Caco-2 (cell line): ENCODE data around the gene DDR2. TPM values are rescaled to one million over a fixed set of nuclear protein-coding genes. Genes with fewer than 3 reads are reported as not detected.

Experiments used
- BruUV-seq: library from RNA; stranded (reverse); fragments of 400-500 nt; replicated peaks from 2 replicates; lab custom pipeline; 2021; lab: Mats Ljungman, UMichigan
- CTCF ChIA-PET: fragments of 300-600 bp; sonication (Branson Sonifier 250); formaldehyde crosslinking; loops from one replicate; lab custom pipeline; 2022; ENCODE audit warnings: antibody characterized with exemption; lab: Charles Lee
- POLR2A ChIA-PET: fragments of 300-600 bp; sonication (Branson Sonifier 250); formaldehyde crosslinking; loops from one replicate; lab custom pipeline; 2022; ENCODE audit warnings: antibody characterized with exemption; lab: Charles Lee
- DNase-seq, 2 experiments: peaks; one replicate each; pipeline versions ENCODE4 v3.0.0 to v3.0.0-alpha.2; 2020 to 2022
- H3K27me3 ChIP-seq: replicated peaks from 2 replicates; pipeline ENCODE4 v1.6.0; 2011; ENCODE audit warnings: low read length; ENCODE audit not compliant: control insufficient read depth, insufficient read depth
- H3K36me3 ChIP-seq: 2 replicates; pipeline ENCODE4 v1.5.1; 2011; ENCODE audit warnings: low read length; ENCODE audit not compliant: control insufficient read depth, insufficient read depth
- H3K4me1 ChIP-seq: fragments of 250-450 bp; sonication (Bioruptor Pico); 2 replicates; pipeline ENCODE4 v1.5.1; 2020; ENCODE audit warnings: mild to moderate bottlenecking
- H3K4me3 ChIP-seq: 2 replicates; pipeline ENCODE4 v1.5.1; 2011; ENCODE audit warnings: low read depth, mild to moderate bottlenecking, control low read depth, low read length
- H3K9me3 ChIP-seq: fragments of 250-450 bp; sonication (Bioruptor Pico); 2 replicates; pipeline ENCODE4 v1.5.1; 2020; ENCODE audit warnings: mild to moderate bottlenecking, moderate library complexity
- H3K27ac Mint-ChIP-seq: one replicate; pipeline ENCODE4 v1.8.0; 2022; ENCODE audit warnings: mixed read lengths; ENCODE audit not compliant: unreplicated experiment
- H3K27me3 Mint-ChIP-seq: one replicate; pipeline ENCODE4 v1.8.0; 2022; ENCODE audit warnings: mixed read lengths; ENCODE audit not compliant: insufficient read depth, unreplicated experiment
- H3K36me3 Mint-ChIP-seq: one replicate; pipeline ENCODE4 v1.8.0; 2022; ENCODE audit warnings: mild to moderate bottlenecking, mixed read lengths; ENCODE audit not compliant: insufficient read depth, unreplicated experiment
- H3K4me1 Mint-ChIP-seq: one replicate; pipeline ENCODE4 v1.8.0; 2022; ENCODE audit warnings: low read depth, mixed read lengths; ENCODE audit not compliant: unreplicated experiment
- H3K4me3 Mint-ChIP-seq: one replicate; pipeline ENCODE4 v1.8.0; 2022; ENCODE audit warnings: mild to moderate bottlenecking, moderate library complexity, mixed read lengths; ENCODE audit not compliant: unreplicated experiment
- H3K9me3 Mint-ChIP-seq: one replicate; pipeline ENCODE4 v1.8.0; 2022; ENCODE audit warnings: mixed read lengths; ENCODE audit not compliant: unreplicated experiment
- CTCF ChIP-seq, 2 experiments: fragments of 200-600 bp in 1 of 2; IDR thresholded peaks; 1 replicate in 1 of 2; 2 replicates in 1 of 2; pipeline versions ENCODE4 v1.5.1 to v1.8.0; 2011 to 2022; ENCODE audit warnings: antibody characterized with exemption in 1 of 2, control low read depth in 1 of 2, inconsistent platforms in 1 of 2, low read depth in 1 of 2, low read length in 1 of 2, mild to moderate bottlenecking in 1 of 2, moderate library complexity in 1 of 2; ENCODE audit not compliant: insufficient read depth in 1 of 2, severe bottlenecking in 1 of 2, unreplicated experiment in 1 of 2
- intact Hi-C: fragments of 100-400 bp; cut with micrococcal nuclease; formaldehyde crosslinking; loops from one replicate; pipeline ENCODE4 v1.10.0; 2022; ENCODE audit not compliant: unreplicated experiment
- total RNA-seq: library from RNA; stranded (reverse); gene quantifications from 2 replicates; pipeline ENCODE4 v1.2.3, GENCODE V29; 2022

Gene DDR2
- total RNA-seq, 1 experiment from 2014 or later, result 0.73 TPM

- Histone ChIP-seq H3K4me1 (no peaks in the 10 kb centered on the region), H3K27me3 (no peaks in the 10 kb centered on the region), H3K9me3 (peaks cover 6% of the 10 kb centered on the region), H3K36me3 (no peaks in the 10 kb centered on the region), H3K4me3 (no peak overlapping the region)
- H3K27me3 Mint-ChIP-seq, result no peaks in the 10 kb centered on the region
- no peak overlapping the region for H3K4me3 Mint-ChIP-seq
- no TSS peak for BruUV-seq
- no peak overlapping the region for H3K27ac Mint-ChIP-seq
- ChIA-PET POLR2A (no interaction called here), CTCF (no interaction called here)
- no peak for DNase-seq
- no peaks in the 10 kb centered on the region for H3K36me3 Mint-ChIP-seq
- H3K4me1 Mint-ChIP-seq, result no peaks in the 10 kb centered on the region
- intact Hi-C loops, result no loop called here
- no peak for TF ChIP-seq CTCF (IDR thresholded peaks at IDR 0.05; ENCODE audit: insufficient read depth in 1 of 2, low read depth in 1 of 2, low read length in 1 of 2, severe bottlenecking in 1 of 2, unreplicated experiment in 1 of 2)
- no peaks in the 10 kb centered on the region for H3K9me3 Mint-ChIP-seq
These were observed 11.0 kb upstream of the DDR2 start for GRCh38 chr1:162621256-162621655.

- ChIA-PET CTCF (interaction anchor here (1.9 kb wide), 1 partner anchor 175 kb away, joined by 5 read pairs; no protein-coding TSS in a partner anchor), POLR2A (no interaction called here)
- Histone ChIP-seq H3K27me3 (no peaks in the 10 kb centered on the region; the same call in 1 of the 2 replicates), H3K4me3 (no peak overlapping the region), H3K4me1 (no peaks in the 10 kb centered on the region), H3K9me3 (no peaks in the 10 kb centered on the region), H3K36me3 (no peaks in the 10 kb centered on the region)
- Mint-ChIP-seq H3K9me3 (no peaks in the 10 kb centered on the region), H3K36me3 (no peaks in the 10 kb centered on the region), H3K27ac (no peak overlapping the region), H3K4me3 (no peak overlapping the region), H3K27me3 (no peaks in the 10 kb centered on the region), H3K4me1 (no peaks in the 10 kb centered on the region)
- no peak for DNase-seq
- no TSS peak for BruUV-seq
- TF ChIP-seq CTCF (IDR thresholded peaks at IDR 0.05; ENCODE audit: insufficient read depth in 1 of 2, low read depth in 1 of 2, low read length in 1 of 2, severe bottlenecking in 1 of 2, unreplicated experiment in 1 of 2), result no peak
- intact Hi-C loops, result no loop called here
These were observed 6.6 kb upstream of the DDR2 start for GRCh38 chr1:162625679-162626078.

- no peaks in the 10 kb centered on the region for H3K36me3 Mint-ChIP-seq
- Histone ChIP-seq H3K27me3 (no peaks in the 10 kb centered on the region; the same call in 1 of the 2 replicates), H3K4me3 (no peak overlapping the region), H3K9me3 (no peaks in the 10 kb centered on the region), H3K36me3 (no peaks in the 10 kb centered on the region), H3K4me1 (no peaks in the 10 kb centered on the region)
- BruUV-seq, result no TSS peak
- H3K4me1 Mint-ChIP-seq, result peaks cover 3% of the 10 kb centered on the region
- POLR2A ChIA-PET, result no interaction called here
- TF ChIP-seq CTCF (IDR thresholded peaks at IDR 0.05; ENCODE audit: insufficient read depth in 1 of 2, low read depth in 1 of 2, low read length in 1 of 2, severe bottlenecking in 1 of 2, unreplicated experiment in 1 of 2), result no peak
- intact Hi-C loops, result no loop called here
- no peak for DNase-seq
- CTCF ChIA-PET, result interaction anchor here (1.9 kb wide), 1 partner anchor 174 kb away, joined by 5 read pairs; no protein-coding TSS in a partner anchor
- H3K4me3 Mint-ChIP-seq, result no peak overlapping the region
- H3K9me3 Mint-ChIP-seq, result no peaks in the 10 kb centered on the region
- H3K27me3 Mint-ChIP-seq, result no peaks in the 10 kb centered on the region
- no peak overlapping the region for H3K27ac Mint-ChIP-seq
These were observed 6.2 kb upstream of the DDR2 start for GRCh38 chr1:162626094-162626493.
